ENCODE data around the gene LMAN2. TPM values are rescaled to one million over a fixed set of nuclear protein-coding genes. Genes with fewer than 3 reads are reported as not detected.
A peak's percentile ranks its signal among the peaks of the same experiment; 100 is the strongest.

The LMAN2 gene
- total and polyA plus RNA-seq, 12 donors: 46.3 to 215 (median 56.3) TPM

- Histone ChIP-seq H3K4me3 (no peak overlapping the region), H3K9me3 (no peaks in the 10 kb centered on the region), H3K4me1 (peaks cover 0 to 34% (median 7%) of the 10 kb centered on the region in 9 donors), H3K27me3 (no peaks in the 10 kb centered on the region), H3K36me3 (peaks cover 0 to 15% (median 0%) of the 10 kb centered on the region in 9 donors), H3K27ac (no peak overlapping the region)
- 67 to 73% methylated on average over 5 of the region's 5 CpGs for WGBS, 2 donors
- TF ChIP-seq CTCF (IDR thresholded peaks at IDR 0.05): no peak
- intact Hi-C loops (cut with DNase I): loop anchor here in 2 of 10 donors (5.0 to 10.0 kb wide), 2 partner anchors 47 to 49 kb away; no protein-coding TSS in a partner anchor
- no peak for DNase-seq
- ATAC-seq: no peak
Observed at GRCh38 chr5:177374211-177374610, 22.7 kb upstream of the LMAN2 start.

DNA sequence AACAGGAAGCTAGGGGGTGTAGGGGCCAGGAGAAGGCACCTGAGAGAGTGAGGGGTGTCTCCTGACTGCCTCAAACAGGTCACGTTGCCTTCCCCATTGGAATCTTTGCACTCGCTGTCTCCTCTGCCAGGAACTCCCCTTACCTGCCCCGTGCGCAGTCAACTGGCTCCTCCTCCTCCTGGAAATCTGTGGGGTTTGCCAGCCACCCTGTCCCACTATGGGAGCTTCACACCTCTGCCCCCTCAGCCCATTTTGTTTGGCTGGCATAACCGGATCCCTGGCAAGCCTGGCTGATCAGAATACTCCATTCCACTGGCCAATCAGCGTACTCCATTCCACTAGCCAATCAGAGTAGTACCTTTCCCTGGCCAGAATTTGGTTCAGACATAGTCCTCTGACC lies 22.3 kb upstream of the LMAN2 start:
- DNase-seq (no peak), ATAC-seq (no peak)
- H3K9me3 ChIP-seq: no peaks in the 10 kb centered on the region
- no peak overlapping the region for H3K27ac ChIP-seq
- no peak for TF ChIP-seq CTCF (IDR thresholded peaks at IDR 0.05)
- 53 to 69% methylated on average over 6 of the region's 6 CpGs for WGBS, 2 donors
- peaks cover 0 to 38% (median 7%) of the 10 kb centered on the region in 9 donors for H3K4me1 ChIP-seq
- H3K4me3 ChIP-seq: no peak overlapping the region
- no peaks in the 10 kb centered on the region for H3K27me3 ChIP-seq
- intact Hi-C loops (cut with DNase I): loop anchor here in 2 of 10 donors (5.0 to 10.0 kb wide), 2 partner anchors 47 to 49 kb away; no protein-coding TSS in a partner anchor
- peaks cover 0 to 19% (median 0%) of the 10 kb centered on the region in 9 donors for H3K36me3 ChIP-seq

DNA sequence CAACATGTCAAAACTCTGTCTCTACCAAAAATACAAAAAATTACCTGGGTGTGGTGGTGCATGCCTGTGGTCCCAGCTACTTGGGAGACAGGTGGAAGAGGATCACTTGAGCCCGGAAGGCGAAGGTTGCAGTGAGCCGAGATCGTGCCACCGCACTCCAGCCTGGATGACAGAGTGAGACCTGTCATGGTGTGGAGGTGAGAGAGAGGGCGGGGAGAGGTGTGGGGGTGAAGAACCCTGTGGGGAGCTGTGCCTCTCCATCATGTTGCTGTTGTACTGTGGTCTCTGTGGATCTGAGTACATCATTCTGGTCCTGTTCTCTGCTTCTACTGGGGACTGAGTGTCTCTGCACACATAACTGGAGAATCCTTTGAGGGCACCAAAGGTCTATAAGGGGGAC lies 21.4 kb upstream of the LMAN2 start:
- Histone ChIP-seq H3K27ac (peak overlapping the region in 1 of 10 donors; percentile 75), H3K9me3 (no peaks in the 10 kb centered on the region), H3K27me3 (no peaks in the 10 kb centered on the region), H3K4me1 (peaks cover 0 to 39% (median 10%) of the 10 kb centered on the region in 9 donors), H3K36me3 (peaks cover 0 to 28% (median 0%) of the 10 kb centered on the region in 9 donors), H3K4me3 (no peak overlapping the region)
- 85 to 94% methylated on average over 6 of the region's 6 CpGs for WGBS, 2 donors
- intact Hi-C loops (cut with DNase I): loop anchor here in 2 of 10 donors (5.0 to 10.0 kb wide), 2 partner anchors 46 to 48 kb away; no protein-coding TSS in a partner anchor
- DNase-seq: no peak
- no peak for TF ChIP-seq CTCF (IDR thresholded peaks at IDR 0.05)
- no peak for ATAC-seq

- Histone ChIP-seq H3K36me3 (peaks cover 0 to 34% (median 0%) of the 10 kb centered on the region in 9 donors), H3K9me3 (no peaks in the 10 kb centered on the region), H3K27ac (peak overlapping the region in 1 of 10 donors; percentile 75), H3K4me3 (no peak overlapping the region), H3K27me3 (no peaks in the 10 kb centered on the region), H3K4me1 (peaks cover 3 to 45% (median 16%) of the 10 kb centered on the region in 9 donors)
- WGBS, 2 donors: 91 to 93% methylated on average over 12 of the region's 12 CpGs
- intact Hi-C loops (cut with DNase I): loop anchor here in 2 of 10 donors (5.0 to 10.0 kb wide), 2 partner anchors 45 to 47 kb away; no protein-coding TSS in a partner anchor
- ATAC-seq: no peak
- no peak for DNase-seq
- no peak for TF ChIP-seq CTCF (IDR thresholded peaks at IDR 0.05)
Observed at GRCh38 chr5:177372034-177372896, 20.8 kb upstream of the LMAN2 start.
